ENCODE results near the gene SIRT7. TPM values are rescaled to one million over a fixed set of nuclear protein-coding genes. Genes with fewer than 3 reads are reported as not detected.

The SIRT7 gene
- total RNA-seq, 1 donor from 2014 or later: 30.2 TPM

- FAIRE-seq (no peak), DNase-seq (ENCODE audit: low read depth) (no peak)
- Histone ChIP-seq H3K9me3 (ENCODE audit: insufficient read depth, low read depth, low read length) (no peaks in the 10 kb centered on the region), H3K79me2 (ENCODE audit: insufficient read depth, low read length) (peaks cover 56% of the 10 kb centered on the region), H4K20me1 (ENCODE audit: insufficient read depth, low read length) (peaks cover 57% of the 10 kb centered on the region), H3K4me2 (ENCODE audit: low read length) (no peak overlapping the region), H3K36me3 (ENCODE audit: insufficient read depth, low read length) (peaks cover 33% of the 10 kb centered on the region), H3K27ac (ENCODE audit: low read depth, low read length) (no peak overlapping the region), H3K27me3 (ENCODE audit: insufficient read depth, low read length) (no peaks in the 10 kb centered on the region), H2AFZ (ENCODE audit: low read depth, low read length) (no peak overlapping the region), H3K4me3 (ENCODE audit: insufficient read depth, low read depth, low read length) (no peak overlapping the region), H3K4me1 (ENCODE audit: insufficient read depth, low read length) (peaks cover 25% of the 10 kb centered on the region), H3K9ac (ENCODE audit: low read length) (no peak overlapping the region)
- no peak overlapping the region for H3K27ac Mint-ChIP-seq (ENCODE audit: unreplicated experiment)
- H3K4me3 Mint-ChIP-seq (ENCODE audit: unreplicated experiment): no peak overlapping the region
- no peaks in the 10 kb centered on the region for H3K9me3 Mint-ChIP-seq (ENCODE audit: unreplicated experiment)
- peaks cover 20% of the 10 kb centered on the region for H3K36me3 Mint-ChIP-seq (ENCODE audit: low read depth, unreplicated experiment)
- H3K4me1 Mint-ChIP-seq (ENCODE audit: low read depth, unreplicated experiment): peaks cover 23% of the 10 kb centered on the region
- H3K27me3 Mint-ChIP-seq (ENCODE audit: low read depth, unreplicated experiment): no peaks in the 10 kb centered on the region
- TF ChIP-seq CTCF (IDR thresholded peaks at IDR 0.05; ENCODE audit: insufficient read depth, low read depth, low read length) (no peak), EZH2 (IDR thresholded peaks at IDR 0.05; ENCODE audit: insufficient read depth, low read length) (no peak)
These were observed 33.5 kb downstream of the SIRT7 start for GRCh38 chr17:81884520-81884919.

GRCh38 chr17:81879121-81879520 lies 38.9 kb downstream of the SIRT7 start:
- no peaks in the 10 kb centered on the region for H3K4me1 ChIP-seq (ENCODE audit: insufficient read depth, low read length)
- Mint-ChIP-seq H3K4me1 (ENCODE audit: low read depth, unreplicated experiment) (no peaks in the 10 kb centered on the region), H3K27me3 (ENCODE audit: low read depth, unreplicated experiment) (no peaks in the 10 kb centered on the region), H3K27ac (ENCODE audit: unreplicated experiment) (no peak overlapping the region), H3K36me3 (ENCODE audit: low read depth, unreplicated experiment) (peaks cover 6% of the 10 kb centered on the region), H3K9me3 (ENCODE audit: unreplicated experiment) (no peaks in the 10 kb centered on the region), H3K4me3 (ENCODE audit: unreplicated experiment) (no peak overlapping the region)
- no peak overlapping the region for H2AFZ ChIP-seq (ENCODE audit: low read depth, low read length)
- H3K4me2 ChIP-seq (ENCODE audit: low read length): no peak overlapping the region
- no peaks in the 10 kb centered on the region for H3K27me3 ChIP-seq (ENCODE audit: insufficient read depth, low read length)
- no peak overlapping the region for H3K9ac ChIP-seq (ENCODE audit: low read length)
- H3K36me3 ChIP-seq (ENCODE audit: insufficient read depth, low read length): peaks cover 15% of the 10 kb centered on the region
- no peaks in the 10 kb centered on the region for H3K9me3 ChIP-seq (ENCODE audit: insufficient read depth, low read depth, low read length)
- peaks cover 13% of the 10 kb centered on the region for H4K20me1 ChIP-seq (ENCODE audit: insufficient read depth, low read length)
- no peak for FAIRE-seq
- TF ChIP-seq EZH2 (IDR thresholded peaks at IDR 0.05; ENCODE audit: insufficient read depth, low read length) (no peak), CTCF (IDR thresholded peaks at IDR 0.05; ENCODE audit: insufficient read depth, low read depth, low read length) (no peak)
- H3K27ac ChIP-seq (ENCODE audit: low read depth, low read length): no peak overlapping the region
- peaks cover 14% of the 10 kb centered on the region for H3K79me2 ChIP-seq (ENCODE audit: insufficient read depth, low read length)
- no peak overlapping the region for H3K4me3 ChIP-seq (ENCODE audit: insufficient read depth, low read depth, low read length)
- DNase-seq (ENCODE audit: low read depth): no peak

- Histone ChIP-seq H2AFZ (ENCODE audit: low read depth, low read length) (no peak overlapping the region), H3K4me3 (ENCODE audit: insufficient read depth, low read depth, low read length) (no peak overlapping the region), H3K4me1 (ENCODE audit: insufficient read depth, low read length) (no peaks in the 10 kb centered on the region), H3K4me2 (ENCODE audit: low read length) (no peak overlapping the region), H3K9me3 (ENCODE audit: insufficient read depth, low read depth, low read length) (no peaks in the 10 kb centered on the region), H3K27me3 (ENCODE audit: insufficient read depth, low read length) (no peaks in the 10 kb centered on the region), H3K79me2 (ENCODE audit: insufficient read depth, low read length) (peaks cover 11% of the 10 kb centered on the region), H4K20me1 (ENCODE audit: insufficient read depth, low read length) (peaks cover 10% of the 10 kb centered on the region), H3K9ac (ENCODE audit: low read length) (no peak overlapping the region), H3K27ac (ENCODE audit: low read depth, low read length) (no peak overlapping the region), H3K36me3 (ENCODE audit: insufficient read depth, low read length) (peaks cover 15% of the 10 kb centered on the region)
- H3K36me3 Mint-ChIP-seq (ENCODE audit: low read depth, unreplicated experiment): peaks cover 6% of the 10 kb centered on the region
- H3K27me3 Mint-ChIP-seq (ENCODE audit: low read depth, unreplicated experiment): no peaks in the 10 kb centered on the region
- H3K4me3 Mint-ChIP-seq (ENCODE audit: unreplicated experiment): no peak overlapping the region
- H3K9me3 Mint-ChIP-seq (ENCODE audit: unreplicated experiment): no peaks in the 10 kb centered on the region
- no peaks in the 10 kb centered on the region for H3K4me1 Mint-ChIP-seq (ENCODE audit: low read depth, unreplicated experiment)
- no peak for FAIRE-seq
- DNase-seq (ENCODE audit: low read depth): no peak
- H3K27ac Mint-ChIP-seq (ENCODE audit: unreplicated experiment): no peak overlapping the region
- TF ChIP-seq EZH2 (IDR thresholded peaks at IDR 0.05; ENCODE audit: insufficient read depth, low read length) (no peak), CTCF (IDR thresholded peaks at IDR 0.05; ENCODE audit: insufficient read depth, low read depth, low read length) (no peak)
These were observed 39.7 kb downstream of the SIRT7 start for GRCh38 chr17:81878294-81878693.
